IMR-90 (cell line): ENCODE measurements around the gene GYG2. TPM values are rescaled to one million over a fixed set of nuclear protein-coding genes. Genes with fewer than 3 reads are reported as not detected.

ENCODE experiments used
- ATAC-seq: fragments of 200-7000 bp; cut with Tn5 transposase; 2 replicates; pipeline ENCODE4 v1.9.1; 2020; ENCODE audit warnings: low read depth, mild to moderate bottlenecking, moderate library complexity
- BruUV-seq: library from RNA; stranded (reverse); fragments of 400-500 nt; replicated peaks from 2 replicates; lab custom pipeline; 2021; lab: Mats Ljungman, UMichigan
- CTCF ChIA-PET: fragments of 300-600 bp; formaldehyde crosslinking; extraction: SDS; loops from one replicate; lab custom pipeline; 2021; ENCODE audit warnings: antibody characterized with exemption; lab: Yijun Ruan, JAX
- POLR2A ChIA-PET: fragments of 300-600 bp; sonication (Branson Sonifier 250); formaldehyde crosslinking; loops from one replicate; lab custom pipeline; 2022; ENCODE audit warnings: antibody characterized with exemption; ENCODE audit not compliant: unreplicated experiment; lab: Charles Lee
- DNase-seq: peaks from one replicate; pipeline ENCODE4 v3.0.0; 2013
- H2AFZ ChIP-seq: replicated peaks from 2 replicates; pipeline ENCODE3; 2013; ENCODE audit warnings: low read length, mild to moderate bottlenecking; ENCODE audit not compliant: poor library complexity
- H2AK5ac ChIP-seq: 2 replicates; pipeline ENCODE4 v1.6.1; 2013; ENCODE audit warnings: low read depth, low read length, inconsistent platforms
- H2AK9ac ChIP-seq: replicated peaks from 2 replicates; pipeline ENCODE3; 2013; ENCODE audit warnings: mild to moderate bottlenecking, low read depth, low read length, moderate library complexity; ENCODE audit not compliant: poor library complexity
- H2BK120ac ChIP-seq: 2 replicates; pipeline ENCODE4 v1.6.1; 2013; ENCODE audit warnings: low read depth, low read length, inconsistent platforms
- H2BK15ac ChIP-seq: 3 replicates; pipeline ENCODE4 v1.6.1; 2013; ENCODE audit warnings: low read depth, low read length, inconsistent platforms
- H2BK20ac ChIP-seq: 2 replicates; pipeline ENCODE4 v1.6.1; 2013; ENCODE audit warnings: low read depth, mild to moderate bottlenecking, inconsistent platforms, low read length, moderate library complexity
- H2BK5ac ChIP-seq: 2 replicates; pipeline ENCODE4 v1.6.1; 2013; ENCODE audit warnings: mild to moderate bottlenecking, low read depth, low read length, inconsistent platforms; ENCODE audit not compliant: poor library complexity, severe bottlenecking
- H3K14ac ChIP-seq: replicated peaks from 2 replicates; pipeline ENCODE4 v1.6.1; 2013; ENCODE audit warnings: low read depth, low read length, inconsistent platforms
- H3K18ac ChIP-seq: 2 replicates; pipeline ENCODE4 v1.6.1; 2013; ENCODE audit warnings: low read depth, low read length, control low read depth
- H3K23ac ChIP-seq: 2 replicates; pipeline ENCODE4 v1.6.1; 2013; ENCODE audit warnings: low read depth, low read length, inconsistent platforms
- H3K27ac ChIP-seq: 2 replicates; pipeline ENCODE4 v1.5.1; 2013; ENCODE audit warnings: mild to moderate bottlenecking, control low read depth, low read length; ENCODE audit not compliant: insufficient read depth
- H3K27me3 ChIP-seq: 2 replicates; pipeline ENCODE4 v1.6.1; 2013; ENCODE audit warnings: low read length; ENCODE audit not compliant: control insufficient read depth, insufficient read depth
- H3K36me3 ChIP-seq: 2 replicates; pipeline ENCODE4 v1.6.1; 2013; ENCODE audit warnings: low read length, mixed read lengths; ENCODE audit not compliant: control insufficient read depth, insufficient read depth
- H3K4ac ChIP-seq: 2 replicates; pipeline ENCODE4 v1.6.1; 2013; ENCODE audit warnings: low read depth, low read length, inconsistent platforms
- H3K4me1 ChIP-seq: 2 replicates; pipeline ENCODE4 v1.6.1; 2013; ENCODE audit warnings: low read length, mixed read lengths; ENCODE audit not compliant: control insufficient read depth, insufficient read depth
- H3K4me2 ChIP-seq: 2 replicates; pipeline ENCODE4 v1.6.1; 2013; ENCODE audit warnings: low read depth, mild to moderate bottlenecking, control low read depth, low read length, moderate library complexity
- H3K4me3 ChIP-seq: 2 replicates; pipeline ENCODE4 v1.5.1; 2013; ENCODE audit warnings: low read depth, mild to moderate bottlenecking, control low read depth, low read length, moderate library complexity; ENCODE audit not compliant: insufficient read depth
- H3K56ac ChIP-seq: 2 replicates; pipeline ENCODE4 v1.6.1; 2013; ENCODE audit warnings: low read length, inconsistent platforms; ENCODE audit not compliant: insufficient read depth; ENCODE audit errors: extremely low read depth
- H3K79me1 ChIP-seq, 2 experiments: 2 replicates each; pipeline ENCODE4 v1.6.1; 2013; ENCODE audit warnings: low read length in 2 of 2, inconsistent platforms in 1 of 2, low read depth in 1 of 2
- H3K9ac ChIP-seq: 2 replicates; pipeline ENCODE4 v1.6.1; 2013; ENCODE audit warnings: low read depth, low read length, control low read depth
- H3K9me1 ChIP-seq: 2 replicates; pipeline ENCODE4 v1.6.1; 2013; ENCODE audit warnings: low read length, inconsistent platforms; ENCODE audit not compliant: insufficient read depth
- H3K9me3 ChIP-seq: 2 replicates; pipeline ENCODE4 v1.6.1; 2013; ENCODE audit warnings: low read length; ENCODE audit not compliant: control insufficient read depth, insufficient read depth
- H4K20me1 ChIP-seq: 2 replicates; pipeline ENCODE4 v1.6.1; 2013; ENCODE audit warnings: low read length, inconsistent platforms; ENCODE audit not compliant: insufficient read depth
- H4K5ac ChIP-seq: 2 replicates; pipeline ENCODE4 v1.6.1; 2013; ENCODE audit warnings: mild to moderate bottlenecking, low read depth, low read length, control low read depth
- H4K8ac ChIP-seq, 2 experiments: 2 replicates each; pipeline ENCODE4 v1.6.1; 2013; ENCODE audit warnings: low read depth in 2 of 2, low read length in 2 of 2, control low read depth in 1 of 2, inconsistent platforms in 1 of 2
- H4K91ac ChIP-seq: 2 replicates; pipeline ENCODE4 v1.6.1; 2013; ENCODE audit warnings: low read depth, low read length, inconsistent platforms; ENCODE audit not compliant: insufficient read depth
- BHLHE40 ChIP-seq: fragments of 150-350 bp; IDR thresholded peaks from 2 replicates; pipeline ENCODE4 v1.6.1; 2016; ENCODE audit warnings: mild to moderate bottlenecking, low read depth, low read length
- CEBPB ChIP-seq: IDR thresholded peaks from 2 replicates; pipeline ENCODE4 v1.6.1; 2012; ENCODE audit warnings: low read depth, low read length, improper control_type of control experiment
- CHD1 ChIP-seq: IDR thresholded peaks from 2 replicates; pipeline ENCODE4 v1.6.1; 2012; ENCODE audit warnings: low read depth, low read length, improper control_type of control experiment
- FOS ChIP-seq: fragments of 150-350 bp; IDR thresholded peaks from 2 replicates; pipeline ENCODE4 v1.6.1; 2016; ENCODE audit warnings: low read depth, low read length
- MAFK ChIP-seq: IDR thresholded peaks from 2 replicates; pipeline ENCODE4 v1.6.1; 2012; ENCODE audit warnings: low read depth, low read length, improper control_type of control experiment
- MAZ ChIP-seq: IDR thresholded peaks from 2 replicates; pipeline ENCODE4 v1.6.1; 2012; ENCODE audit warnings: low read depth, mild to moderate bottlenecking, low read length, improper control_type of control experiment, moderate library complexity, borderline replicate concordance
- MXI1 ChIP-seq: IDR thresholded peaks from 2 replicates; pipeline ENCODE4 v1.6.1; 2012; ENCODE audit warnings: low read depth, mild to moderate bottlenecking, low read length, moderate library complexity, borderline replicate concordance
- NFE2L2 ChIP-seq: fragments of 150-350 bp; IDR thresholded peaks from 2 replicates; pipeline ENCODE4 v1.6.1; 2016; ENCODE audit warnings: low read depth, mild to moderate bottlenecking, low read length
- POLR2A ChIP-seq: IDR thresholded peaks from 2 replicates; pipeline ENCODE4 v1.6.1; 2012; ENCODE audit warnings: mild to moderate bottlenecking, low read depth, low read length
- RAD21 ChIP-seq: IDR thresholded peaks from 2 replicates; pipeline ENCODE4 v1.6.1; 2012; ENCODE audit warnings: low read length, improper control_type of control experiment
- RCOR1 ChIP-seq: IDR thresholded peaks from 2 replicates; pipeline ENCODE4 v1.6.1; 2012; ENCODE audit warnings: mild to moderate bottlenecking, low read length, improper control_type of control experiment; ENCODE audit not compliant: insufficient replicate concordance
- RFX5 ChIP-seq: IDR thresholded peaks from 2 replicates; pipeline ENCODE4 v1.8.0; 2012; ENCODE audit warnings: low read depth, mild to moderate bottlenecking, low read length, moderate library complexity
- SMC3 ChIP-seq: fragments of 150-350 bp; IDR thresholded peaks from 2 replicates; pipeline ENCODE4 v1.6.1; 2016; ENCODE audit warnings: low read depth, mild to moderate bottlenecking, antibody characterized with exemption, low read length, moderate library complexity
- WGBS, 2 experiments: methylation state at CpG; one replicate each; pipeline versions ENCODE4 v1.1.5 to v1.1.7; 2013; ENCODE audit warnings: missing lambda C conversion rate in 2 of 2; ENCODE audit not compliant: insufficient read length in 1 of 2; ENCODE audit errors: extremely low coverage in 2 of 2; 5-methylcytosine and 5-hydroxymethylcytosine counted together
- dilution Hi-C: fragments of 300-500 bp; cut with HindIII; formaldehyde crosslinking; loops from one replicate; pipeline ENCODE4 v1.14.3; 2018; ENCODE audit warnings: low sequenced_read_pairs; ENCODE audit not compliant: unreplicated experiment
- in situ Hi-C: fragments of 300-500 bp; cut with MboI; formaldehyde crosslinking; loops from 3 replicates; pipeline ENCODE4 v1.14.3; 2019; ENCODE audit warnings: low sequenced_read_pairs, inconsistent platforms, mixed read lengths
- intact Hi-C: fragments of 100-400 bp; cut with micrococcal nuclease; formaldehyde crosslinking; loops from 2 replicates; pipeline ENCODE4 v1.10.0; 2022
- polyA plus RNA-seq, 3 experiments: library from polyadenylated mRNA; depleted of rRNA; stranded (reverse); fragments of >200 nt; gene quantifications; 2 replicates each; pipeline ENCODE4 v1.2.3, GENCODE V29; 2012; ENCODE audit warnings: low replicate concordance in 1 of 3
- total RNA-seq: library from RNA; depleted of rRNA; stranded (reverse); fragments of >200 nt; gene quantifications from 2 replicates; pipeline ENCODE4 v1.2.3, GENCODE V29; 2012
- TF ChIP-seq, protein P1 (sequence below): fragments of 150-350 bp; IDR thresholded peaks from 2 replicates; pipeline ENCODE4 v1.6.1; 2017; ENCODE audit warnings: mild to moderate bottlenecking, antibody characterized with exemption, low read length, low read depth
- TF ChIP-seq, protein P2 (sequence below): conservative IDR thresholded peaks from 2 replicates; pipeline ENCODE4 v1.5.1; 2012; ENCODE audit warnings: mild to moderate bottlenecking, low read depth, low read length, improper control_type of control experiment
- TF ChIP-seq, protein P3 (sequence below): fragments of 150-350 bp; IDR thresholded peaks from 2 replicates; pipeline ENCODE4 v1.6.1; 2016; ENCODE audit warnings: low read depth, mild to moderate bottlenecking, low read length, moderate library complexity, borderline replicate concordance

The GYG2 gene
- total and polyA plus RNA-seq, 2 of the 4 experiments (the other 2 are of a cell fraction): 9.6 to 13.1 TPM

DNA sequence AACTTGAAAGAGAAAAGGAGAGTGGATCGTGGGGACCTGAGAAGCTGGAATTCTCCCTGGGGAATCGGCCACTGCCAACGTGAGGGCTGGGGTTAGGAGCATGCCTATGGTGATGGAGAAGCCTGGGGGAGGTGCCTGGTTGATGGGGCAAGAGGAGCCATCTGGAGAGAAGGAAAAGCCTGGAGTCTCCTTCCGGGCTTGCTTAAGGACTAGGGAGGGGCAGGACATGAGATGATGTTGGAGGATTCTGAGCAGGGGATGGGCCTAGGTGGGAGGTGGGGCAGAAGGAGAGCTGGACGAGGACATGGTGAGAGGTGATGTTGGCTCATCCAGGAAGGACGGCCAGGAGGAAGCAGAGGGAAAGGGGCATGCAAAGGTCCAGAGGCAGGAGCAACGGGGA, 35.0 kb upstream of the GYG2 start:
- H3K4me2 ChIP-seq: no peak overlapping the region
- no peak overlapping the region for H2BK120ac ChIP-seq
- H3K4ac ChIP-seq: no peak overlapping the region
- no peak overlapping the region for H4K91ac ChIP-seq
- H4K8ac ChIP-seq: no peak overlapping the region
- BruUV-seq: no TSS peak
- intact Hi-C loops (no loop called here), dilution Hi-C loops (no loop called here), in situ Hi-C loops (no loop called here)
- no peak overlapping the region for H2BK5ac ChIP-seq
- POLR2A ChIA-PET: no interaction called here
- DNase-seq: no peak
- H3K4me1 ChIP-seq: no peaks in the 10 kb centered on the region
- no peak overlapping the region for H3K56ac ChIP-seq
- no peak overlapping the region for H2BK15ac ChIP-seq
- H3K27me3 ChIP-seq: peaks cover 10% of the 10 kb centered on the region
- no peak overlapping the region for H3K23ac ChIP-seq
- H4K5ac ChIP-seq: no peak overlapping the region
- H3K9me3 ChIP-seq: no peaks in the 10 kb centered on the region
- no peaks in the 10 kb centered on the region for H4K20me1 ChIP-seq
- no peak overlapping the region for H3K18ac ChIP-seq
- H2AFZ ChIP-seq: peak overlapping the region; percentile 43
- no peak overlapping the region for H3K27ac ChIP-seq
- TF ChIP-seq CEBPB: no peak
- TF ChIP-seq, protein P1, sequence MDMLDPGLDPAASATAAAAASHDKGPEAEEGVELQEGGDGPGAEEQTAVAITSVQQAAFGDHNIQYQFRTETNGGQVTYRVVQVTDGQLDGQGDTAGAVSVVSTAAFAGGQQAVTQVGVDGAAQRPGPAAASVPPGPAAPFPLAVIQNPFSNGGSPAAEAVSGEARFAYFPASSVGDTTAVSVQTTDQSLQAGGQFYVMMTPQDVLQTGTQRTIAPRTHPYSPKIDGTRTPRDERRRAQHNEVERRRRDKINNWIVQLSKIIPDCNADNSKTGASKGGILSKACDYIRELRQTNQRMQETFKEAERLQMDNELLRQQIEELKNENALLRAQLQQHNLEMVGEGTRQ: no peak
- TF ChIP-seq RFX5: no peak
- TF ChIP-seq BHLHE40: no peak
- TF ChIP-seq, protein P2, sequence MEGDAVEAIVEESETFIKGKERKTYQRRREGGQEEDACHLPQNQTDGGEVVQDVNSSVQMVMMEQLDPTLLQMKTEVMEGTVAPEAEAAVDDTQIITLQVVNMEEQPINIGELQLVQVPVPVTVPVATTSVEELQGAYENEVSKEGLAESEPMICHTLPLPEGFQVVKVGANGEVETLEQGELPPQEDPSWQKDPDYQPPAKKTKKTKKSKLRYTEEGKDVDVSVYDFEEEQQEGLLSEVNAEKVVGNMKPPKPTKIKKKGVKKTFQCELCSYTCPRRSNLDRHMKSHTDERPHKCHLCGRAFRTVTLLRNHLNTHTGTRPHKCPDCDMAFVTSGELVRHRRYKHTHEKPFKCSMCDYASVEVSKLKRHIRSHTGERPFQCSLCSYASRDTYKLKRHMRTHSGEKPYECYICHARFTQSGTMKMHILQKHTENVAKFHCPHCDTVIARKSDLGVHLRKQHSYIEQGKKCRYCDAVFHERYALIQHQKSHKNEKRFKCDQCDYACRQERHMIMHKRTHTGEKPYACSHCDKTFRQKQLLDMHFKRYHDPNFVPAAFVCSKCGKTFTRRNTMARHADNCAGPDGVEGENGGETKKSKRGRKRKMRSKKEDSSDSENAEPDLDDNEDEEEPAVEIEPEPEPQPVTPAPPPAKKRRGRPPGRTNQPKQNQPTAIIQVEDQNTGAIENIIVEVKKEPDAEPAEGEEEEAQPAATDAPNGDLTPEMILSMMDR: no peak
- no peak for TF ChIP-seq RAD21
- no peak for TF ChIP-seq NFE2L2
- TF ChIP-seq, protein P3, sequence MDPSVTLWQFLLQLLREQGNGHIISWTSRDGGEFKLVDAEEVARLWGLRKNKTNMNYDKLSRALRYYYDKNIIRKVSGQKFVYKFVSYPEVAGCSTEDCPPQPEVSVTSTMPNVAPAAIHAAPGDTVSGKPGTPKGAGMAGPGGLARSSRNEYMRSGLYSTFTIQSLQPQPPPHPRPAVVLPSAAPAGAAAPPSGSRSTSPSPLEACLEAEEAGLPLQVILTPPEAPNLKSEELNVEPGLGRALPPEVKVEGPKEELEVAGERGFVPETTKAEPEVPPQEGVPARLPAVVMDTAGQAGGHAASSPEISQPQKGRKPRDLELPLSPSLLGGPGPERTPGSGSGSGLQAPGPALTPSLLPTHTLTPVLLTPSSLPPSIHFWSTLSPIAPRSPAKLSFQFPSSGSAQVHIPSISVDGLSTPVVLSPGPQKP: no peak
- TF ChIP-seq RCOR1: no peak
- TF ChIP-seq MAFK: no peak
- TF ChIP-seq SMC3: no peak
- no peak for TF ChIP-seq FOS
- no peak for TF ChIP-seq POLR2A
- no peak for TF ChIP-seq MAZ
- no peak for TF ChIP-seq MXI1
- no peak for TF ChIP-seq CHD1
- H2AK9ac ChIP-seq: no peak overlapping the region
- H3K4me3 ChIP-seq: no peak overlapping the region
- no peak overlapping the region for H2AK5ac ChIP-seq
- WGBS, 2 experiments: 20% methylated on average over 3 of the region's 7 CpGs; no CpG with 5 or more reads in 1 of the 2 experiments
- no peaks in the 10 kb centered on the region for H3K9me1 ChIP-seq
- CTCF ChIA-PET: no interaction called here
- no peak overlapping the region for H3K14ac ChIP-seq
- ATAC-seq: no peak; the same call in 1 of the 2 replicates
- H2BK20ac ChIP-seq: no peak overlapping the region
- no peak overlapping the region for H3K9ac ChIP-seq
- no peaks in the 10 kb centered on the region for H3K36me3 ChIP-seq
- no peaks in the 10 kb centered on the region for H3K79me1 ChIP-seq
